Rectal smooth muscle tissue (tissue), 1 donor: ENCODE measurements around the gene MRGPRF.

Source experiments
- H3K27ac ChIP-seq: one replicate; pipeline ENCODE4 v1.7.0; 2013; ENCODE audit warnings: low read depth, low read length, inconsistent platforms
- H3K27me3 ChIP-seq: one replicate; pipeline ENCODE4 v1.7.0; 2013; ENCODE audit warnings: low read length; ENCODE audit not compliant: control insufficient read depth, insufficient read depth
- H3K36me3 ChIP-seq: one replicate; pipeline ENCODE4 v1.7.0; 2013; ENCODE audit warnings: low read length; ENCODE audit not compliant: control insufficient read depth, insufficient read depth
- H3K4me1 ChIP-seq: one replicate; pipeline ENCODE4 v1.7.0; 2013; ENCODE audit warnings: low read length; ENCODE audit not compliant: control insufficient read depth, insufficient read depth
- H3K4me3 ChIP-seq: one replicate; pipeline ENCODE4 v1.7.0; 2013; ENCODE audit warnings: low read length
- H3K9ac ChIP-seq: one replicate; pipeline ENCODE4 v1.7.0; 2013; ENCODE audit warnings: low read length

MRGPRF gene

DNA sequence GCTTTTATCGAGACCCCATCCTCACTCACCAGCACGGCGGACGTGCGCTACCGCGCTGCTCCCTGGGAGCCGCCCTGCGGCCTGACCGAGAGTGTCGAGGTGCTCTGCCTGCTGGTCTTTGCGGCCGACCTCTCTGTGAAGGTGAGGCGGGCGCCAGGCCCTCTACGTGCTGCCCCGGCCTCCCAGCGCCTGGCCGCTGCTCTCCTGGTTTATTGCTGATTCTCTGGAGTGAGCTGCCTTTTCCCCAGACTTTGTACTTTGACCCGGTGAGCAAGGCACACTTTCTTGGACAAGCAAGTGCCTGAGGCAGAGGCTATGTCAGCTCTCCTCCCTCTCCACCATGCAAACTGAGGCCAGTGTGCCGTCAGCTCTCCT lies 42.2 kb upstream of the MRGPRF start:
- H3K9ac ChIP-seq, result no peak overlapping the region
- peaks cover 20% of the 10 kb centered on the region for H3K36me3 ChIP-seq
- H3K4me3 ChIP-seq, result no peak overlapping the region
- no peak overlapping the region for H3K27ac ChIP-seq
- H3K27me3 ChIP-seq, result no peaks in the 10 kb centered on the region
- H3K4me1 ChIP-seq, result peaks cover 28% of the 10 kb centered on the region

DNA sequence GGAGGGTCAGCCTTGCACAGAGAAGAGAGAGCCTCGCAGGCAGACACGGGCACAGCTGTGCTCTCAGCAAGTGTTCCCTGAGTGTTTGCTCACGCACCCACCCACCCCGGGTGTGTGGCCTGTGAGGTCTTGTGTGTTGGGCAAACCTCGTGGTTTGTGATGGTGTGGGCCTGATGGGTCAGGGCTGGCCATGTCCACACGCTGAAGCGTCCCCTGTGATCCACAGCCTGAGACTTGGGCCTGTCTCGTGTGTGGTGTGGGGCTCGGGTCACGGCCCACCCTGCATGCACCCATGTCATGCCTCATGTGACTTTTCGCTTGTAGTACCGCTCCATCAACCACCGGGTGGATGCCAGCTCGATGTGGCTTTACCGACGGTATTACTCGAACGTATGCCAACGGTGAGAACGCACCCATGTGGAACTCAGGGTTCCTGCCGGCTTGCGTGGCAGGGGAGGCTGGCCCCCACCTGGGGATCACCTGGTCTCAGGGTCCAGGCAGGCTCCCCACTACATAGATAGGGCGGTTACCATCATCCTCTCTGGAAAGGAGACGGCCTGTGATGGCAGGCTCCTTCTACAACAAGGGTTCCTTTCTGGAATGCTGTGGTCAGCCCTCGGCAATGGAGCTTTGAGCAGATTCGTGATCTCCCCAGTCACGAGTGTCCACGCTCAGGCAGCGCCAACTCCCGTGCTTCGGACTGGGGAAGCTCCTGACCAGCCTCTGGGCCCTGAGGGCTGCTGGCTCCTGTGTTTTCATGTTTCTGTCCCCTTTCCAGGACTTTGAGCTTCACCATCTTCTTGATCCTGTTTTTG lies 41.6 kb upstream of the MRGPRF start:
- H3K27me3 ChIP-seq, result no peaks in the 10 kb centered on the region
- H3K4me3 ChIP-seq, result no peak overlapping the region
- peaks cover 30% of the 10 kb centered on the region for H3K4me1 ChIP-seq
- no peak overlapping the region for H3K9ac ChIP-seq
- H3K27ac ChIP-seq, result no peak overlapping the region
- peaks cover 14% of the 10 kb centered on the region for H3K36me3 ChIP-seq

DNA sequence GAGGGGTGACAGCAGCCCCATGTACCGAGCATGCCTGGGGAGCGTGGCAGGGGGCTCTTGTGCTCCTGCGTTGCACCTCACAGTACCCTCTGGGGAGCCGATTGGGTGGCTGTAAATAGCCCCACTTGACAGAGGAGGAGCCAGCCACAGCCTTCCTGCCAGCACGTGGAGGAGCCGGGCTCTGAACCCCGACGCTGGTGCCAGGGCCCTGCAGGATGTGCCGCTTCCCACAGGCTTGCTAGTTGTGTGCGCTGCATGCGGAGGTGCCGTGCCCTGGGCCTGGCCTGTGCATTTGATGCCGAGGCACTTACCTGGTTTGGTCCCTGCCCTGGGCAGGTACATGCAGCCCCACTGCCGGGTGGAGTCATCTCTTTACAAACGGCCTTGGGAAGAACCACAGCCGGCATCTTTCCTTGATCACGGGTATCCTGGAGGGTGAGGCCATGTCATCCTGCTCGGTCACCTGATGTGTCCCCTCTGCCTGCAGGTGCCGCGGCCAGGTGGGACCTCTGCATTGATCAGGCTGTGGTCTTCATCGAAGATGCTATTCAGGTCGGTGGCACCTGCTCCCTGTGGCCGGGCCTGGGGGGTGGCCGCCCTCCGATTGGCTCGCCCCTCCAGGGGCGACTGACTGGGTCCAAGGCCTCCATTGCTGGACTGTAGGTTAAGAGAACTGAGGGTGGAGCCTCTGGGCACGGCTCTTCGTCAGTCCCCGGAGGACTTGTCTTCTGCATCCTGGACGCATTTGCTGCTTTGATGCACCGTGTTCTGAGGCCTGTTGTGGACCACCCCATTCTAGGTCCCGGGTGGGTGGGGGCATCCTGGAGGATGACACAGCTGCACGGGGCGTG lies 40.7 kb upstream of the MRGPRF start:
- peak overlapping the region; percentile 70 for H3K27ac ChIP-seq
- H3K9ac ChIP-seq, result no peak overlapping the region
- peaks cover 13% of the 10 kb centered on the region for H3K36me3 ChIP-seq
- peaks cover 33% of the 10 kb centered on the region for H3K4me1 ChIP-seq
- no peaks in the 10 kb centered on the region for H3K27me3 ChIP-seq
- H3K4me3 ChIP-seq, result no peak overlapping the region

DNA sequence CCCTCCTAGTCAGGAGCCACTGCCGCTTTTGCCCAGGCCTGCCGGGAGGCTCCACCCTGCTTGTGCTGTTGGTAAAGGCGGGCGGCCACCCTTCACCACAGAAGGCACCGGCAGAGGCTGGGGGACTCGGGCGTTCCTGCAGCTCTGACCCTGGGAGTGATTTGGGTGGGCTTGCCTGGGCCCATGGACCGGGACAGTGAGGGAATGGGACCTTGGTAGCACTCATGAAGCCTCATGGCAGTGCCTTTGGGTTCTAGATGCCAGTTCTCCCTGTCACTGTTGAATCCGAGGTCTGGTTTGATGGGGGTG lies 40.1 kb upstream of the MRGPRF start:
- H3K27me3 ChIP-seq, result no peaks in the 10 kb centered on the region
- H3K27ac ChIP-seq, result peak overlapping the region; percentile 70
- no peak overlapping the region for H3K4me3 ChIP-seq
- no peak overlapping the region for H3K9ac ChIP-seq
- H3K36me3 ChIP-seq, result peaks cover 13% of the 10 kb centered on the region
- peaks cover 35% of the 10 kb centered on the region for H3K4me1 ChIP-seq

DNA sequence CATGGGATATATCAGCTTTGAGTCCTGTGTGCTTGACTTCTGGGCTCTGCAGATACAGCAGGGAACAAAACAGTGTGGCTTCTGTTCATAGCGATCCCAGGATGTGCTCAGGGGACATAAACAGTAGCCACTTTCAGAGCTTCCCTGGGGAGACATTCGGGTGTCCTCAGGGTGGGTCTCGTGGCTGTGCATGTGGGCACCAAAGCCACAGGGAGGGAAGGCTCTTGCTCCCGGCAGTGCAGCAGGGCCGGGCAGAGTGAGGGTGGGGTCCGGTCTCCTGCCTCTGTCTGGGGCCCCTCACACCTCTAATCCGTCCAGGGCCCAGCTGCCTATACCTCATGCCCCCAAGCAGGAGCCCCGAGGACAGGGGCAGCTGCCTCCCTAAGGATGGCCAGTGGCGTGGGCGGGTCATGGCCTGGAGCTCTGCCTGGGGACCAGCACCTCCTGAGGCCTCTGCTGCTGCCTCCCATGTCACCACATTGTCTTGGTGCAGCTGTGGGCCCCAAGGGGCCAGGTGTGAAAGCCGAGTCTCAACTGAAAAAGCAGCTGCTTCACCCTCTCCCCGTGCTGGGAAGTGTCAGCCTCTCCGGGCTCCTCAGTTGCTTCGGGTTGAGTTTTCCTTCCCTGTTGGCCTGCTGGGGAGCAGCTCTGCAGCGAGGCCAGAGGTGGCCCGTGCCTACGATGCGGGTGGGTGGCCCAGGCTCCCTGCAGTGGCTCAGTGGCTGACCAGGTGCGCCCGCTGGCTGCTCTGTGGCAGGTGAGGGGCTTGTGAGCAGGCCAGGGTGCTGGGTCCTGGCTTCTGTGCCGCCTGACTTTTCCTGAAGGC lies 39.5 kb upstream of the MRGPRF start:
- Histone ChIP-seq H3K4me1 (peaks cover 35% of the 10 kb centered on the region), H3K27ac (peak overlapping the region; percentile 70), H3K36me3 (peaks cover 13% of the 10 kb centered on the region), H3K27me3 (no peaks in the 10 kb centered on the region), H3K9ac (no peak overlapping the region), H3K4me3 (no peak overlapping the region)

DNA sequence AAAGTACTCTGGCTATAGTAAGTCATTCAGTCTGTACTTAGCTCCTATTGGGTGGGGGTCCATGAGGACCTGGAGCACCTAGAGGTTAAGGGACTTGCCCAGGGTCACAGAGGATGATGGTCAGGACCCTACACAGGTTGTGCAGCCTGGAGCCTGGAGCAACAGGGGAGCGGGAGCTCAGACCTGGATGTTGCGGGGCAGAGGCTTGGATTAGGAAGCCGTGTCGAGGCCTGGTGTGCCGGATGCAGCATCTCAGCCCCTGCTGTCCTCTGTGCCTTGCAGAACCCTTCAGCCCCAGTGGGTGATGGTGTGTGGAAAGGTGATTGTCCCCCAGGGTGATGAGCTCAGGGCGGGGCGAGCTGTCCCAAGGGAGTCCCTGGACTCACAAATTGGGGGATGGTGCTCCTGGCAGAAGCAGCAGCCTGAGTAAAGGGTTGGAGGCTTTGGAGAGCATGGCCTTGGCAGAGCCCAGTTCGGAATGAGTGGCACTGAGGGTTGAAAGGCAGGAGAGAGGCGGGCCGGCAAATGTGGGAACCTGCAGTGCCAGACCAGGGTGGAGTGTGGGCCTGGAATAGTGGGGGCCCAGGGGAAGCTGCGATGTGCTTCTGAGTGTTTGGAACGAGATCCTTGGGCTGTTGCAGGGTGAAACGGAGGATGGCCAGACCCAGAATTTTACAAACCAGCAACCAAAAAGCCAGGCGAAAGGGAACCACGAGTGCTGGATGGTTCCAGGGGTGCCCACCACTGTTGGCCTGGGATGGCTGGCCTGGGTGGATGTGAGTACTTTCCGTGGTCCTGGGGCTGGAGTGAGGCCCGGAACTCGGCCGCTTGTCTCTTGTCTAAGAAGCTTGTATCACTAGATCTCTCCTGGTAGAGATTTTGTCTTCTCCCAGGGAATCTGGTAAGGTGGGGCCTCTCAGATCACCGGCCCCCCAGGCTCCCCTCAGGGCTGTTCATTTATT lies 38.6 kb upstream of the MRGPRF start:
- Histone ChIP-seq H3K27me3 (no peaks in the 10 kb centered on the region), H3K4me1 (peaks cover 35% of the 10 kb centered on the region), H3K4me3 (peak overlapping the region; percentile 30), H3K36me3 (peaks cover 13% of the 10 kb centered on the region), H3K27ac (peak overlapping the region; percentile 70), H3K9ac (no peak overlapping the region)

DNA sequence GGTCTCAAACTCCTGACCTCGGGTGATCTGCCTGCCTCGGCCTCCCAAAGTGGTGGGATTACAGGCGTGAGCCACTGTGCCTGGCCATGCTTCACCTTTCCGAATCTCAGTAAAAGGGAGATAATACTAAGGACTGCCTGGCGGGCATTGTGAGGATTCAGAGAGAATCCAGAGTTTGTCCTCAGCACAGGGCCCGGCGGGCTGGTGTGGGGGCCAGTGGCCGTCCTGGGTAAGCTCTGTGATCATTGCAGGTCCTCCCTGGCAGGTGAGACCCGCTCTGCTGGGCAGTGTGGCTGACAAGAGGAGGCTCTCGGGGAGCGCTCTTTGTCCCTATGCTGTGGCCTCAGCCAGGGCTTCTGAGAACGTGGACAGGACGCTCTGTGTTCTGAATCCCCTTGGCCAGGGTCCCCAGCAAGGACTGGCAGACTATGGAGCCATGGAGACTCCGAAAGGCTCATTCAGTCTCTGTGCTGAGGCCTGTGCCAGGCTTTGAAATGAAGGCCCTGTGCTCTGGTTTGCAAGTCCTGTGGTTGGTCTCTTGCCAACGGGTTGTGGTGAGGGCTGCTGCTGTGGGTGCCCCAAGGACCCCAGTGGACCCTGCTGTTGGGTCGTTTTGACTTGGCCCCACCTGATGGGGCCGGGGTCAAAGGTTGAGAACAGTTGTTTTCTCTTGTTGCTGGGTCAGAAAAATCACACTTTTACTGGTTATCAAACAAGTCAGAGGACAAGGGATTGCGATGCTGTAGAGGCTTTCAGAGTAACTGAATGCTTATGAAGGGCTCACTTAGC lies 37.7 kb upstream of the MRGPRF start:
- Histone ChIP-seq H3K27ac (peak overlapping the region; percentile 70), H3K27me3 (no peaks in the 10 kb centered on the region), H3K4me1 (peaks cover 35% of the 10 kb centered on the region), H3K36me3 (peaks cover 13% of the 10 kb centered on the region), H3K9ac (no peak overlapping the region), H3K4me3 (peak overlapping the region; percentile 30)

DNA sequence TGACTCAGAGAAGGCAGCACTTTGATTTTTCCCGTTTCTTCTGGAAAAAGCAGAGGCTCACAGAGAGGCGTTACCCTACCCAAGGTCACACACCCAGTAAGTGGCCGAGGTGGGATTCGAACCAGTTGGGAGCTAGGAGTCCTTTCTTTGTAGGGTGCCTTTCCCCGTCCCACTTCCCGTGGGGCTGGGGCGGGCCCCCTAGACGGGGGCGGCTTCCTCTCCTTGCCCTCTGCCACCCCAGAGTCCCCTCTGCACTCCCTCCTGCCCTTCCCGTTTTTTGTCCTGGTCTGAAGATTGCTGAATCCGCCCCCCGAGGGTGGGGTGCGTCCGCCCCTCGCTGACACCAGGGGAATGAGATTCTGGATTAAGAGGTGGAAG lies 36.4 kb upstream of the MRGPRF start:
- Histone ChIP-seq H3K4me1 (peaks cover 33% of the 10 kb centered on the region), H3K27ac (peak overlapping the region; percentile 97), H3K9ac (peak overlapping the region; percentile 74)

DNA sequence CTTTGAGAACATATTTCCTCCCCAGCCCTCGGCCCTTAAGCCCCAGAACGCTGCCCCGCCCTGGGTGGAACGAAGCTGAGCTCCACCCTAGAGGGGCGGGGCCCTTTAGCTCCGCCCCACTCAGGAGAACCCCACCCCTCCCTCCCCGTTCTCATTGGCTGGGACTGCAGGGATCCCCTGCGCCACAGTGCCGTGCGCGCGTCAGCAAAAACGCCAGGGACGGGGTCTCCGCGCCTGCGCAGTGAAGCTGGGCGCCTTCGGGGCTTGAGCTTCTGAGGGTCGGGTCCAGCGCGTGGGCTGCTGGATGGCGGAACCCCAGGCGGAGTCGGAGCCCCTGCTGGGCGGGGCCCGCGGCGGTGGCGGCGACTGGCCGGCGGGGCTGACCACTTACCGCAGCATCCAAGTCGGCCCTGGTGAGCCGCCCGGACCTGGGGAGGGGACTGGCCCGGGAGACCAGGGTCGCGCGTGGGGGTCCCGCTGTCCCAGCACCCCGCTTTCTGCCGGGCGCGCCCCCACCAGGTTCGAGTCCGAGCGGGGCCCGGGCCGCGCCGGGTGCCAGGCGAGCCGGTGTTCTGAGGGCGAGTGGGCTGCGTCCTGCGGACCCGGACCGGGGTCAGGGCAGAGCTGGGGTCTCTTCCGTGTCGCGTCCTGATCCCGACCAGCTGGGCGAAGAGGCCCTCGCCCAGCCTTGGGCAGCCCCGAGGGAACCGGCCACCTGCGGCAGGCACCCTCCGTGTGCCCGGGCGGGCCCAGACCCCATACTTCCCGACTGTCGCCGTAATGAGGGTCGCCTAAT lies 35.8 kb upstream of the MRGPRF start, which contains the start of gene TPCN2:
TPCN2 (plus strand) TSS at position 239 of the 796 bp plus-strand sequence; CDS start at position 305, 66 bp downstream.
- peaks cover 36% of the 10 kb centered on the region for H3K4me1 ChIP-seq
- peak within 1 kb of the TSS; percentile 97 for H3K27ac ChIP-seq
- H3K4me3 ChIP-seq, result peak within 1 kb of the TSS; percentile 77
- no peaks in the 10 kb centered on the region for H3K36me3 ChIP-seq
- H3K27me3 ChIP-seq, result no peaks in the 10 kb centered on the region
- H3K9ac ChIP-seq, result peak within 1 kb of the TSS; percentile 74

More for the DNA sequence above, 36.4 kb upstream of the MRGPRF start:
- Histone ChIP-seq H3K4me3 (peak overlapping the region; percentile 77), H3K27me3 (no peaks in the 10 kb centered on the region), H3K36me3 (peaks cover 3% of the 10 kb centered on the region)

DNA sequence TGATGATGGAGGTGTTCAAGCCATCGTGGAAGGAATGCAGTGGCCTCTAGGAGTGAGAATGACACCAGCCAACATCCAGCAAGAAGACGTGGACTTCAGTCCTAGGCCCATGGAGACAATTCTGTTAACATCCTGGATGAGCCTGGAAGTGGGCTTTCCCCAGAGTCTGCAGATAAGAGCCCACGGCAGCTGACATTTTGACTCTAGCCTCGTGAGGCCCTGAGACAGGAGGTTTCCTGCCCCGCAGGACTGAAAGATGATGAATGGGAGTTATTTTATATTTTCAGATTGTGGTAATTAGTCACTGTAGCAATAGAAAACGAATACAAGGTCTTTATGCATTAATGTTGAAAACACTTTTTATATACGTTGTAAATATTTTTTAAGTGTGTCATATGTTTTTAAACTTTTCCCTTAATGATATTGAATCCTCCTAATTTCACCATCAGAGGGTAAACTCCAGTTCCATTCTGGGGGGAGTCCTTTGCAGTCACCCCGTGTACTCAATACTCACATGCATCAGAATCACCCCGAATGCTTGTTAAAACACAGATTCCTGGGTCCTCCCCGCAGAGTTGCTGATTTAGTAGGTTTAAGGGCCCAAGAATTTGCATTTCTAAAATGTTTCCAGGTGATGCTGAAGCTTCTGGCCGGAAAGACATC lies 35.1 kb upstream of the MRGPRF start:
- Histone ChIP-seq H3K4me3 (peak overlapping the region; percentile 56), H3K9ac (no peak overlapping the region), H3K27ac (peak overlapping the region; percentile 85), H3K4me1 (peaks cover 32% of the 10 kb centered on the region), H3K27me3 (no peaks in the 10 kb centered on the region), H3K36me3 (no peaks in the 10 kb centered on the region)
